Measurements from ENCODE around the gene SMIM35. TPM values are rescaled to one million over a fixed set of nuclear protein-coding genes. Genes with fewer than 3 reads are reported as not detected.

SMIM35 gene
- polyA plus RNA-seq, 1 of the 3 experiments (the other 2 are of a cell fraction) = not detected

DNA sequence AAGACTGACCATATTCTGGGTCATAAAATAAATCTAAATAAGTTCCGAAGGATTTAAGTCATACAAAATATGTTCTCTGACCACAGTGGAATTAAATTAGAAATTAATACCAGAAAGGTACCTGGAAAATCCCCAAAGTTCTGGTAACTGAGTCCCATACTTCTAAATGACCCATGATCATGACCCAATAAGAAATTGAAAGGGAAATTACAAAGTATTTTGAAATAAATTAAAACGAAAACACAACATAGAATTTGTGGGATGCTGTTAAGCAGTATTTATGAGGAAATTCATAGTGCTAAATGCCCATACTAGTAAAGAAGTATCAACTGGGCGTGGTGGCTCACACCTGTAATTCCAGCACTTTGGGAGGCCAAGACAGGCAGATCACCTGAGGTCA, 123.9 kb downstream of the SMIM35 start:
- H3K9me2 ChIP-seq = no peaks in the 10 kb centered on the region
- H2AFZ ChIP-seq (ENCODE audit: low read depth) = no peak overlapping the region
- ChIA-PET CTCF (interaction anchor here (0.6 to 0.9 kb wide), 2 partner anchors 16 to 90 kb away, joined by 3 read pairs; no protein-coding TSS in a partner anchor), POLR2A (no interaction called here)
- no peak overlapping the region for H3K27ac ChIP-seq (ENCODE audit: low read depth in 2 of 2, low read length in 1 of 2)
- no peak overlapping the region for H3K4me2 ChIP-seq
- no peaks in the 10 kb centered on the region; the same call in 1 of the 2 replicates for H3K27me3 ChIP-seq (ENCODE audit: insufficient read depth)
- no peak for TF ChIP-seq POLR2AphosphoS5 (IDR thresholded peaks at IDR 0.05; ENCODE audit: low read depth, low read length)
- H3K79me2 ChIP-seq (ENCODE audit: insufficient read depth) = no peaks in the 10 kb centered on the region
- no peaks in the 10 kb centered on the region for H3F3A ChIP-seq (replicated peaks; ENCODE audit: insufficient read depth)
- H3K4me3 ChIP-seq (ENCODE audit: low read depth in 2 of 2, low read length in 1 of 2) = no peak overlapping the region
- H3K4me1 ChIP-seq (ENCODE audit: control insufficient read depth in 1 of 2, insufficient read depth in 2 of 2, low read depth in 1 of 2, low read length in 1 of 2) = no peaks in the 10 kb centered on the region
- DNase-seq = no peak
- no peaks in the 10 kb centered on the region for H3K9me3 ChIP-seq
- WGBS (ENCODE audit: low lambda C conversion rate) = 41% methylated on average over 3 of the region's 3 CpGs
- H3K36me3 ChIP-seq (replicated peaks in 1 of 2; ENCODE audit: control insufficient read depth in 1 of 2, insufficient read depth in 2 of 2, low read length in 1 of 2) = no peaks in the 10 kb centered on the region
- no peak overlapping the region for H3K9ac ChIP-seq
- H4K20me1 ChIP-seq (ENCODE audit: insufficient read depth) = no peaks in the 10 kb centered on the region

DNA sequence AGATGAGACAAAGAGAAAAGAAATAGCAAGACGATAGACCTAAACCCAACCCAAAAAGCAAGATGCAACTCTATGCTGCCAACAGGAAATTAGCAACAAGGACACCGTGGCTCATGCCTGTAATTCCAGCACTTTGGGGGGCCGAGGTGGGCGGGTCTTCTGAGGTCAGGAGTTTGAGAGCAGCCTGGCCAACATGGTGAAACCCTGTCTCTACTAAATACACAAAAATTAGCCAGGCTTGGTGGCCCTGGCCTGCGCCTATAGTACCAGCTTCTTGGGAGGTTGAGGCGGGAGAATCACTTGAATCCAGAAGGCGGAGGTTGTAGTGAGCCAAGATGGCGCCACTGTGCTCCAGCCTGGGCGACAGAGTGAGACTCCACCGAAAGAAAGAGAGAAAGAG, 124.9 kb downstream of the SMIM35 start:
- Histone ChIP-seq H3K27ac (ENCODE audit: low read depth in 2 of 2, low read length in 1 of 2) (no peak overlapping the region), H3K4me2 (no peak overlapping the region), H3K4me3 (ENCODE audit: low read depth in 2 of 2, low read length in 1 of 2) (no peak overlapping the region), H3K36me3 (replicated peaks in 1 of 2; ENCODE audit: control insufficient read depth in 1 of 2, insufficient read depth in 2 of 2, low read length in 1 of 2) (no peaks in the 10 kb centered on the region), H3F3A (replicated peaks; ENCODE audit: insufficient read depth) (no peaks in the 10 kb centered on the region), H3K9me3 (no peaks in the 10 kb centered on the region), H3K9me2 (no peaks in the 10 kb centered on the region), H3K79me2 (ENCODE audit: insufficient read depth) (no peaks in the 10 kb centered on the region), H4K20me1 (ENCODE audit: insufficient read depth) (no peaks in the 10 kb centered on the region), H3K4me1 (ENCODE audit: control insufficient read depth in 1 of 2, insufficient read depth in 2 of 2, low read depth in 1 of 2, low read length in 1 of 2) (no peaks in the 10 kb centered on the region), H3K9ac (no peak overlapping the region), H3K27me3 (ENCODE audit: insufficient read depth) (no peaks in the 10 kb centered on the region; the same call in 1 of the 2 replicates), H2AFZ (ENCODE audit: low read depth) (no peak overlapping the region)
- ChIA-PET CTCF (interaction anchor here (0.9 to 2.2 kb wide), 3 partner anchors 15 to 536 kb away, joined by 3 to 18 read pairs (median 3); no protein-coding TSS in a partner anchor), POLR2A (no interaction called here)
- TF ChIP-seq TCF12 (IDR thresholded peaks at IDR 0.05) (no peak), TEAD4 (IDR thresholded peaks at IDR 0.05; ENCODE audit: borderline replicate concordance, insufficient read depth) (no peak), EZH2phosphoT487 (IDR thresholded peaks at IDR 0.05; ENCODE audit: borderline replicate concordance, low read depth) (no peak), RFX5 (IDR thresholded peaks at IDR 0.05; ENCODE audit: low read length) (no peak), RCOR1 (IDR thresholded peaks at IDR 0.05; ENCODE audit: low read length) (no peak), MXI1 (IDR thresholded peaks at IDR 0.05; ENCODE audit: low read depth, low read length) (no peak), GATA2 (CRISPR knock-in tag; IDR thresholded peaks at IDR 0.05) (no peak)
- TF ChIP-seq, protein P1, sequence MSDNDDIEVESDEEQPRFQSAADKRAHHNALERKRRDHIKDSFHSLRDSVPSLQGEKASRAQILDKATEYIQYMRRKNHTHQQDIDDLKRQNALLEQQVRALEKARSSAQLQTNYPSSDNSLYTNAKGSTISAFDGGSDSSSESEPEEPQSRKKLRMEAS (IDR thresholded peaks at IDR 0.05; ENCODE audit: low read depth) = no peak
- 55% methylated on average over 10 of the region's 10 CpGs for WGBS (ENCODE audit: low lambda C conversion rate)
- no peak for DNase-seq

DNA sequence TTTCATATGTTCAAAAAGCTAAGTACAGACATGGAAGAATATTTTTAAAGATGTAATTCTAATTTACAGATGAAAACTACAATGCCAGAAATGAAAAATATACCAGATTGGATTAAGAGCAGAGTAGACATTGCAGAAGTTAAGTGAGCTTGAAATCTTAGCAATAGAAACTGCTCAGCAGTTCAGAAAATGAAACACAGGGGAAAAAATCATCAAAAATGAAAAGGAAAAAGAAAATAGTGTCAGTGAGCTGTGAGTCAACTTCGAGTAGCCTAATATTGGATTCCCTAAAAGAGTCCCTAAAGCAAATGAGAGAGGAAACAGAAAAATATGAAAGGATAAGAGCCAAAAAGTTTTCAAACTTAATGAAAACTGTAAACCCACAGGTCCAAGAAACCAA, 126.4 kb downstream of the SMIM35 start:
- Histone ChIP-seq H3K9ac (no peak overlapping the region), H3K4me1 (ENCODE audit: control insufficient read depth in 1 of 2, insufficient read depth in 2 of 2, low read depth in 1 of 2, low read length in 1 of 2) (no peaks in the 10 kb centered on the region), H3K9me2 (no peaks in the 10 kb centered on the region), H3K79me2 (ENCODE audit: insufficient read depth) (no peaks in the 10 kb centered on the region), H3K27ac (ENCODE audit: low read depth in 2 of 2, low read length in 1 of 2) (no peak overlapping the region), H3K27me3 (ENCODE audit: insufficient read depth) (no peaks in the 10 kb centered on the region), H3K4me2 (no peak overlapping the region), H4K20me1 (ENCODE audit: insufficient read depth) (no peaks in the 10 kb centered on the region), H3F3A (replicated peaks; ENCODE audit: insufficient read depth) (no peaks in the 10 kb centered on the region), H3K9me3 (no peaks in the 10 kb centered on the region), H3K4me3 (ENCODE audit: low read depth in 2 of 2, low read length in 1 of 2) (no peak overlapping the region), H3K36me3 (replicated peaks in 1 of 2; ENCODE audit: control insufficient read depth in 1 of 2, insufficient read depth in 2 of 2, low read length in 1 of 2) (no peaks in the 10 kb centered on the region), H2AFZ (ENCODE audit: low read depth) (no peak overlapping the region)
- CTCF ChIA-PET = interaction anchor here (1.4 to 2.2 kb wide), 2 partner anchors 13 to 116 kb away, joined by 3 to 18 read pairs; no protein-coding TSS in a partner anchor
- no peak for DNase-seq
- POLR2A ChIA-PET = no interaction called here
- 20% methylated on average over 1 of the region's 1 CpG for WGBS (ENCODE audit: low lambda C conversion rate)
- TF ChIP-seq, protein P2, sequence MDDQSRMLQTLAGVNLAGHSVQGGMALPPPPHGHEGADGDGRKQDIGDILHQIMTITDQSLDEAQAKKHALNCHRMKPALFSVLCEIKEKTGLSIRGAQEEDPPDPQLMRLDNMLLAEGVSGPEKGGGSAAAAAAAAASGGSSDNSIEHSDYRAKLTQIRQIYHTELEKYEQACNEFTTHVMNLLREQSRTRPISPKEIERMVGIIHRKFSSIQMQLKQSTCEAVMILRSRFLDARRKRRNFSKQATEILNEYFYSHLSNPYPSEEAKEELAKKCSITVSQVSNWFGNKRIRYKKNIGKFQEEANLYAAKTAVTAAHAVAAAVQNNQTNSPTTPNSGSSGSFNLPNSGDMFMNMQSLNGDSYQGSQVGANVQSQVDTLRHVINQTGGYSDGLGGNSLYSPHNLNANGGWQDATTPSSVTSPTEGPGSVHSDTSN (IDR thresholded peaks at IDR 0.05) = no peak
- TF ChIP-seq, protein P3, sequence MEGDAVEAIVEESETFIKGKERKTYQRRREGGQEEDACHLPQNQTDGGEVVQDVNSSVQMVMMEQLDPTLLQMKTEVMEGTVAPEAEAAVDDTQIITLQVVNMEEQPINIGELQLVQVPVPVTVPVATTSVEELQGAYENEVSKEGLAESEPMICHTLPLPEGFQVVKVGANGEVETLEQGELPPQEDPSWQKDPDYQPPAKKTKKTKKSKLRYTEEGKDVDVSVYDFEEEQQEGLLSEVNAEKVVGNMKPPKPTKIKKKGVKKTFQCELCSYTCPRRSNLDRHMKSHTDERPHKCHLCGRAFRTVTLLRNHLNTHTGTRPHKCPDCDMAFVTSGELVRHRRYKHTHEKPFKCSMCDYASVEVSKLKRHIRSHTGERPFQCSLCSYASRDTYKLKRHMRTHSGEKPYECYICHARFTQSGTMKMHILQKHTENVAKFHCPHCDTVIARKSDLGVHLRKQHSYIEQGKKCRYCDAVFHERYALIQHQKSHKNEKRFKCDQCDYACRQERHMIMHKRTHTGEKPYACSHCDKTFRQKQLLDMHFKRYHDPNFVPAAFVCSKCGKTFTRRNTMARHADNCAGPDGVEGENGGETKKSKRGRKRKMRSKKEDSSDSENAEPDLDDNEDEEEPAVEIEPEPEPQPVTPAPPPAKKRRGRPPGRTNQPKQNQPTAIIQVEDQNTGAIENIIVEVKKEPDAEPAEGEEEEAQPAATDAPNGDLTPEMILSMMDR (IDR thresholded peaks at IDR 0.05) = no peak
- TF ChIP-seq, protein P1 (IDR thresholded peaks at IDR 0.05; ENCODE audit: low read depth) = no peak
- no peak for TF ChIP-seq SMC3 (IDR thresholded peaks at IDR 0.05; ENCODE audit: low read depth, low read length)
- TF ChIP-seq CHD2 (IDR thresholded peaks at IDR 0.05; ENCODE audit: low read length, partially characterized antibody) = no peak
- TF ChIP-seq GATA2 (CRISPR knock-in tag; IDR thresholded peaks at IDR 0.05) = no peak
- TF ChIP-seq RAD21 (IDR thresholded peaks at IDR 0.05; ENCODE audit: low read length) = no peak
- TF ChIP-seq TEAD4 (IDR thresholded peaks at IDR 0.05; ENCODE audit: borderline replicate concordance, insufficient read depth) = no peak
- TF ChIP-seq, protein P4, sequence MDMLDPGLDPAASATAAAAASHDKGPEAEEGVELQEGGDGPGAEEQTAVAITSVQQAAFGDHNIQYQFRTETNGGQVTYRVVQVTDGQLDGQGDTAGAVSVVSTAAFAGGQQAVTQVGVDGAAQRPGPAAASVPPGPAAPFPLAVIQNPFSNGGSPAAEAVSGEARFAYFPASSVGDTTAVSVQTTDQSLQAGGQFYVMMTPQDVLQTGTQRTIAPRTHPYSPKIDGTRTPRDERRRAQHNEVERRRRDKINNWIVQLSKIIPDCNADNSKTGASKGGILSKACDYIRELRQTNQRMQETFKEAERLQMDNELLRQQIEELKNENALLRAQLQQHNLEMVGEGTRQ (IDR thresholded peaks at IDR 0.05; ENCODE audit: borderline replicate concordance, low read depth, low read length) = no peak

Data from SK-N-SH (cell line).